ENCODE data around the gene AGFG2.

DNA sequence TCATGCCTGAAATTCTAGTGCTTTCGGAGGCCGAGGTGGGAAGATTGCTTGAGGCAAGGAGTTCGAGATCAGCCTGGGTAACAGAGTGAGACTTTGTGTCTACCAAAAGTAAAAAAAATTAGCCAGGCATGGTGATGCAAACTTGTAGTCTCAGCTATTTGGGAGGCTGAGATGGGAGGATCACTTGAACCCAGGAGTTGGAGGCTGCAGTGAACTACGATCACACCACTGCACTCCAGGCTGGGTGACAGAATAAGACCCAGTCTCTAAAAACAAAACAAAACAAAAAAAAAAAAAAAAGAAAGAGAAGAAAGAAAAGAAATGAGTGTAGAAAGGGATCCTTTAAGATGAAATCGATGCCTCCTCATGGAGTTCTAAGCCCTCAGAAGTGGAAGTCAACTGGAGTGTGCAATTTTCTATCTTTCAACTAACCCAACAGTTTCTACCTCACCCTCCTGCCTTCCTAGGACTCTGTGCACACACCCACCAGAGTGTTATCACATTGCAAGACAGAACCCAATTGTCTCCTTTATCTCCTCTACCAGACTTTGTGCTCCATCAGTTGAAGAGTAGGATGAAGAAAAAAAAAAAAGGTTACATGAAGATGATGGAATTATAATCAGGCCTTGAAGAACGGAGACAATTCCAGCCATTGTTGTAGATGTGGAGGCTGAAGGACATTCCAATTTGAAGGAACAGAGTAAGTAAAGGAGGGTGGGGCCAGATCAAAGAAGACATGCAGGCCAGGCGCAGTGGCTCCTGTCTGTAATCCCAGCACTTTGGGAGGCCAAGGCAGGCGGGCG lies 28.4 kb upstream of the AGFG2 start:
- TF ChIP-seq EZH2 (IDR thresholded peaks at IDR 0.05; ENCODE audit: low read depth) = no peak
- TF ChIP-seq, protein P1, sequence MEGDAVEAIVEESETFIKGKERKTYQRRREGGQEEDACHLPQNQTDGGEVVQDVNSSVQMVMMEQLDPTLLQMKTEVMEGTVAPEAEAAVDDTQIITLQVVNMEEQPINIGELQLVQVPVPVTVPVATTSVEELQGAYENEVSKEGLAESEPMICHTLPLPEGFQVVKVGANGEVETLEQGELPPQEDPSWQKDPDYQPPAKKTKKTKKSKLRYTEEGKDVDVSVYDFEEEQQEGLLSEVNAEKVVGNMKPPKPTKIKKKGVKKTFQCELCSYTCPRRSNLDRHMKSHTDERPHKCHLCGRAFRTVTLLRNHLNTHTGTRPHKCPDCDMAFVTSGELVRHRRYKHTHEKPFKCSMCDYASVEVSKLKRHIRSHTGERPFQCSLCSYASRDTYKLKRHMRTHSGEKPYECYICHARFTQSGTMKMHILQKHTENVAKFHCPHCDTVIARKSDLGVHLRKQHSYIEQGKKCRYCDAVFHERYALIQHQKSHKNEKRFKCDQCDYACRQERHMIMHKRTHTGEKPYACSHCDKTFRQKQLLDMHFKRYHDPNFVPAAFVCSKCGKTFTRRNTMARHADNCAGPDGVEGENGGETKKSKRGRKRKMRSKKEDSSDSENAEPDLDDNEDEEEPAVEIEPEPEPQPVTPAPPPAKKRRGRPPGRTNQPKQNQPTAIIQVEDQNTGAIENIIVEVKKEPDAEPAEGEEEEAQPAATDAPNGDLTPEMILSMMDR (conservative IDR thresholded peaks at IDR 0.05) = no peak
